ENCODE measurements around the gene MINDY2.

The MINDY2 gene

GRCh38 chr15:58867926-58868325 is 96.8 kb downstream of the MINDY2 start:
- Histone ChIP-seq H3K4me2 (ENCODE audit: insufficient read depth, low read length) (no peak overlapping the region), H3K4me3 (ENCODE audit: low read depth in 1 of 2, low read length in 2 of 2) (no peak overlapping the region), H3K4me1 (ENCODE audit: insufficient read depth, low read length) (no peaks in the 10 kb centered on the region), H3K27me3 (ENCODE audit: insufficient read depth, low read length, poor library complexity) (no peaks in the 10 kb centered on the region), H4K20me1 (ENCODE audit: insufficient read depth, low read length) (no peaks in the 10 kb centered on the region), H3K36me3 (ENCODE audit: insufficient read depth, low read length) (no peaks in the 10 kb centered on the region), H3K9me3 (ENCODE audit: insufficient read depth, low read length, severe bottlenecking) (no peaks in the 10 kb centered on the region), H2AFZ (ENCODE audit: low read depth, low read length) (no peak overlapping the region), H3K9ac (ENCODE audit: low read depth, low read length) (no peak overlapping the region), H3K79me2 (ENCODE audit: insufficient read depth, low read length) (no peaks in the 10 kb centered on the region), H3K27ac (ENCODE audit: low read length) (no peak overlapping the region)
- TF ChIP-seq EZH2 (IDR thresholded peaks at IDR 0.05; ENCODE audit: borderline replicate concordance, low read depth, low read length, severe bottlenecking) = no peak
- TF ChIP-seq CTCF (IDR thresholded peaks at IDR 0.05; ENCODE audit: borderline replicate concordance, extremely low read depth, low read length, poor library complexity, severe bottlenecking) = no peak
- DNase-seq (no peak), ATAC-seq (ENCODE audit: insufficient read depth, low read depth) (no peak)

GRCh38 chr15:58870451-58870850 is 99.3 kb downstream of the MINDY2 start:
- Histone ChIP-seq H2AFZ (ENCODE audit: low read depth, low read length) (no peak overlapping the region), H3K79me2 (ENCODE audit: insufficient read depth, low read length) (no peaks in the 10 kb centered on the region), H3K27me3 (ENCODE audit: insufficient read depth, low read length, poor library complexity) (no peaks in the 10 kb centered on the region), H3K4me1 (ENCODE audit: insufficient read depth, low read length) (no peaks in the 10 kb centered on the region), H3K9me3 (ENCODE audit: insufficient read depth, low read length, severe bottlenecking) (no peaks in the 10 kb centered on the region), H3K4me2 (ENCODE audit: insufficient read depth, low read length) (no peak overlapping the region), H3K4me3 (ENCODE audit: low read depth in 1 of 2, low read length in 2 of 2) (no peak overlapping the region), H4K20me1 (ENCODE audit: insufficient read depth, low read length) (no peaks in the 10 kb centered on the region), H3K9ac (ENCODE audit: low read depth, low read length) (no peak overlapping the region), H3K27ac (ENCODE audit: low read length) (no peak overlapping the region), H3K36me3 (ENCODE audit: insufficient read depth, low read length) (no peaks in the 10 kb centered on the region)
- TF ChIP-seq CTCF (IDR thresholded peaks at IDR 0.05; ENCODE audit: borderline replicate concordance, extremely low read depth, low read length, poor library complexity, severe bottlenecking) = no peak
- TF ChIP-seq EZH2 (IDR thresholded peaks at IDR 0.05; ENCODE audit: borderline replicate concordance, low read depth, low read length, severe bottlenecking) = no peak
- ATAC-seq (ENCODE audit: insufficient read depth, low read depth) (no peak), DNase-seq (no peak)

- H3K9ac ChIP-seq (ENCODE audit: low read depth, low read length) = no peak overlapping the region
- H3K27me3 ChIP-seq (ENCODE audit: insufficient read depth, low read length, poor library complexity) = no peaks in the 10 kb centered on the region
- no peak overlapping the region for H3K4me2 ChIP-seq (ENCODE audit: insufficient read depth, low read length)
- H3K9me3 ChIP-seq (ENCODE audit: insufficient read depth, low read length, severe bottlenecking) = no peaks in the 10 kb centered on the region
- no peaks in the 10 kb centered on the region for H3K79me2 ChIP-seq (ENCODE audit: insufficient read depth, low read length)
- no peak overlapping the region for H3K27ac ChIP-seq (ENCODE audit: low read length)
- H2AFZ ChIP-seq (ENCODE audit: low read depth, low read length) = no peak overlapping the region
- no peak for DNase-seq
- no peaks in the 10 kb centered on the region for H3K4me1 ChIP-seq (ENCODE audit: insufficient read depth, low read length)
- no peak overlapping the region for H3K4me3 ChIP-seq (ENCODE audit: low read depth in 1 of 2, low read length in 2 of 2)
- H3K36me3 ChIP-seq (ENCODE audit: insufficient read depth, low read length) = peaks cover 7% of the 10 kb centered on the region
- ATAC-seq (ENCODE audit: insufficient read depth, low read depth) = no peak
- H4K20me1 ChIP-seq (ENCODE audit: insufficient read depth, low read length) = no peaks in the 10 kb centered on the region
- no peak for TF ChIP-seq CTCF (IDR thresholded peaks at IDR 0.05; ENCODE audit: borderline replicate concordance, extremely low read depth, low read length, poor library complexity, severe bottlenecking)
- TF ChIP-seq EZH2 (IDR thresholded peaks at IDR 0.05; ENCODE audit: borderline replicate concordance, low read depth, low read length, severe bottlenecking) = no peak
Observed at GRCh38 chr15:58873267-58873666, 102.2 kb downstream of the MINDY2 start.

- Histone ChIP-seq H3K27ac (ENCODE audit: low read length) (no peak overlapping the region), H3K9ac (ENCODE audit: low read depth, low read length) (no peak overlapping the region), H3K4me3 (ENCODE audit: low read depth in 1 of 2, low read length in 2 of 2) (no peak overlapping the region), H3K36me3 (ENCODE audit: insufficient read depth, low read length) (peaks cover 27% of the 10 kb centered on the region), H3K79me2 (ENCODE audit: insufficient read depth, low read length) (no peaks in the 10 kb centered on the region), H4K20me1 (ENCODE audit: insufficient read depth, low read length) (no peaks in the 10 kb centered on the region), H3K9me3 (ENCODE audit: insufficient read depth, low read length, severe bottlenecking) (no peaks in the 10 kb centered on the region), H3K4me1 (ENCODE audit: insufficient read depth, low read length) (no peaks in the 10 kb centered on the region), H3K27me3 (ENCODE audit: insufficient read depth, low read length, poor library complexity) (no peaks in the 10 kb centered on the region), H3K4me2 (ENCODE audit: insufficient read depth, low read length) (no peak overlapping the region), H2AFZ (ENCODE audit: low read depth, low read length) (no peak overlapping the region)
- no peak for ATAC-seq (ENCODE audit: insufficient read depth, low read depth)
- no peak for TF ChIP-seq EZH2 (IDR thresholded peaks at IDR 0.05; ENCODE audit: borderline replicate concordance, low read depth, low read length, severe bottlenecking)
- no peak for TF ChIP-seq CTCF (IDR thresholded peaks at IDR 0.05; ENCODE audit: borderline replicate concordance, extremely low read depth, low read length, poor library complexity, severe bottlenecking)
- DNase-seq = no peak
Observed at GRCh38 chr15:58875343-58875742, 104.2 kb downstream of the MINDY2 start.
